Stromal cell of bone marrow (primary cell): ENCODE measurements around the gene HSP90B1.
A peak's percentile ranks its signal among the peaks of the same experiment; 100 is the strongest.

Experiments
- DNase-seq: peaks from one replicate; pipeline ENCODE4 v3.0.0-alpha.2; 2012; ENCODE audit warnings: low read depth

Gene HSP90B1

GRCh38 chr12:103975368-103975767 is 45.2 kb downstream of the HSP90B1 start:
- no peak for DNase-seq

- DNase-seq, result no peak
Measured at GRCh38 chr12:103978384-103978982, 48.3 kb downstream of the HSP90B1 start.

GRCh38 chr12:103986829-103987228 is 56.6 kb downstream of the HSP90B1 start:
- peak; percentile 57 for DNase-seq

GRCh38 chr12:103994235-103994634 is 64.0 kb downstream of the HSP90B1 start:
- no peak for DNase-seq

- no peak for DNase-seq
Measured at GRCh38 chr12:103996595-103996994, 66.4 kb downstream of the HSP90B1 start.

GRCh38 chr12:103997286-103997900 is 67.2 kb downstream of the HSP90B1 start:
- no peak for DNase-seq
